ENCODE data around the gene CAPN12.

Gene CAPN12

GRCh38 chr19:38725469-38726283 lies 18.6 kb downstream of the CAPN12 start:
- no peak for DNase-seq

GRCh38 chr19:38723990-38724854 lies 20.1 kb downstream of the CAPN12 start:
- DNase-seq, result no peak

- no peak for DNase-seq
These were observed 20.7 kb downstream of the CAPN12 start for GRCh38 chr19:38723606-38723965.

- DNase-seq, result no peak
These were observed 21.2 kb downstream of the CAPN12 start for GRCh38 chr19:38722947-38723605.

- DNase-seq, result no peak
These were observed 22.1 kb downstream of the CAPN12 start for GRCh38 chr19:38721979-38722773.

- no peak for DNase-seq
These were observed 22.8 kb downstream of the CAPN12 start for GRCh38 chr19:38721496-38721895.

GRCh38 chr19:38720559-38721236 lies 23.6 kb downstream of the CAPN12 start:
- no peak for DNase-seq

GRCh38 chr19:38719761-38720558 lies 24.3 kb downstream of the CAPN12 start:
- no peak for DNase-seq

GRCh38 chr19:38718747-38719543 lies 25.3 kb downstream of the CAPN12 start:
- DNase-seq, result no peak

GRCh38 chr19:38717855-38718254 lies 26.4 kb downstream of the CAPN12 start:
- DNase-seq, result no peak

- no peak for DNase-seq
These were observed 27.2 kb downstream of the CAPN12 start for GRCh38 chr19:38717051-38717450.

GRCh38 chr19:38715555-38715954 lies 28.7 kb downstream of the CAPN12 start:
- no peak for DNase-seq

- no peak for DNase-seq
These were observed 29.9 kb downstream of the CAPN12 start for GRCh38 chr19:38714354-38714778.

- no peak for DNase-seq
These were observed 30.4 kb downstream of the CAPN12 start for GRCh38 chr19:38713865-38714264.

GRCh38 chr19:38713227-38713649 lies 31.0 kb downstream of the CAPN12 start:
- no peak for DNase-seq

- no peak for DNase-seq
These were observed 32.0 kb downstream of the CAPN12 start for GRCh38 chr19:38712161-38712748.

GRCh38 chr19:38711726-38712153 lies 32.5 kb downstream of the CAPN12 start:
- no peak for DNase-seq

GRCh38 chr19:38710928-38711725 lies 33.1 kb downstream of the CAPN12 start:
- DNase-seq, result no peak

- no peak for DNase-seq
These were observed 33.9 kb downstream of the CAPN12 start for GRCh38 chr19:38710416-38710702.

Measured in NCI-H1105 (cell line).